VCaP (cell line): Measurements from ENCODE around the gene TTC22.

Experiments used
- H3K27ac ChIP-seq: fragments of 450-650 bp; 2 replicates; pipeline ENCODE4 v1.5.1; 2017
- CTCF ChIP-seq: fragments of 450-650 bp; conservative IDR thresholded peaks from 2 replicates; pipeline ENCODE4 v1.5.1; 2017; ENCODE audit warnings: mild to moderate bottlenecking, moderate library complexity

TTC22 gene

GRCh38 chr1:54754486-54755285 is 46.4 kb downstream of the TTC22 start:
- H3K27ac ChIP-seq: no peak overlapping the region
- no peak for TF ChIP-seq CTCF

- TF ChIP-seq CTCF: no peak
- no peak overlapping the region for H3K27ac ChIP-seq
Measured at GRCh38 chr1:54754045-54754444, 47.1 kb downstream of the TTC22 start.

- H3K27ac ChIP-seq: no peak overlapping the region
- no peak for TF ChIP-seq CTCF
Measured at GRCh38 chr1:54751426-54751825, 49.7 kb downstream of the TTC22 start.

- no peak overlapping the region for H3K27ac ChIP-seq
- no peak for TF ChIP-seq CTCF
Measured at GRCh38 chr1:54750596-54750995, 50.5 kb downstream of the TTC22 start.

GRCh38 chr1:54748094-54748835 is 52.9 kb downstream of the TTC22 start:
- no peak for TF ChIP-seq CTCF
- no peak overlapping the region for H3K27ac ChIP-seq

GRCh38 chr1:54745864-54746263 is 55.3 kb downstream of the TTC22 start:
- no peak for TF ChIP-seq CTCF

GRCh38 chr1:54745274-54745673 is 55.8 kb downstream of the TTC22 start:
- no peak for TF ChIP-seq CTCF
- no peak overlapping the region for H3K27ac ChIP-seq

More at GRCh38 chr1:54745864-54746263, 55.3 kb downstream of the TTC22 start:
- no peak overlapping the region for H3K27ac ChIP-seq
